Type B pancreatic cell (in vitro differentiated cells): ENCODE results near the gene ALLC. TPM values are rescaled to one million over a fixed set of nuclear protein-coding genes. Genes with fewer than 3 reads are reported as not detected.

Experiments
- DNase-seq: peaks from one replicate; pipeline ENCODE4 v3.0.0; 2021; ENCODE audit warnings: mixed read lengths; ENCODE audit not compliant: unreplicated experiment; ENCODE audit errors: extremely low spot score
- H3K27ac Mint-ChIP-seq: 2 replicates; pipeline ENCODE4 v1.8.0; 2021; ENCODE audit warnings: mild to moderate bottlenecking, mixed read lengths
- H3K27me3 Mint-ChIP-seq: 2 replicates; pipeline ENCODE4 v1.8.0; 2021; ENCODE audit warnings: mixed read lengths
- H3K36me3 Mint-ChIP-seq: 2 replicates; pipeline ENCODE4 v1.8.0; 2021; ENCODE audit warnings: mixed read lengths
- H3K4me1 Mint-ChIP-seq: one replicate; pipeline ENCODE4 v1.8.0; 2021; ENCODE audit warnings: mixed read lengths; ENCODE audit not compliant: unreplicated experiment
- H3K4me3 Mint-ChIP-seq: 2 replicates; pipeline ENCODE4 v1.8.0; 2021; ENCODE audit warnings: mild to moderate bottlenecking, mixed read lengths
- H3K9me3 Mint-ChIP-seq: 2 replicates; pipeline ENCODE4 v1.8.0; 2021; ENCODE audit warnings: mixed read lengths
- CTCF ChIP-seq: fragments of 200-600 bp; sonication (generic); conservative IDR thresholded peaks from 2 replicates; pipeline ENCODE4 v1.5.0; 2021; ENCODE audit warnings: antibody characterized with exemption, mild to moderate bottlenecking
- total RNA-seq: library from RNA; stranded (reverse); gene quantifications from 2 replicates; pipeline ENCODE4 v1.2.1, GENCODE V29; 2021; ENCODE audit warnings: low replicate concordance

The ALLC gene
- total RNA-seq, 1 donor from 2014 or later = not detected

- no peaks in the 10 kb centered on the region for H3K36me3 Mint-ChIP-seq
- no peak overlapping the region for H3K4me3 Mint-ChIP-seq
- TF ChIP-seq CTCF = no peak
- H3K27ac Mint-ChIP-seq = no peak overlapping the region
- no peaks in the 10 kb centered on the region for H3K9me3 Mint-ChIP-seq
- H3K4me1 Mint-ChIP-seq = no peaks in the 10 kb centered on the region
- no peaks in the 10 kb centered on the region for H3K27me3 Mint-ChIP-seq
- no peak for DNase-seq
These were observed 13.0 kb upstream of the ALLC start for GRCh38 chr2:3644891-3645605.

GRCh38 chr2:3645745-3646389 lies 12.1 kb upstream of the ALLC start:
- Mint-ChIP-seq H3K36me3 (no peaks in the 10 kb centered on the region), H3K4me1 (peaks cover 3% of the 10 kb centered on the region), H3K27ac (no peak overlapping the region), H3K9me3 (no peaks in the 10 kb centered on the region), H3K27me3 (peaks cover 2% of the 10 kb centered on the region), H3K4me3 (no peak overlapping the region)
- no peak for DNase-seq
- no peak for TF ChIP-seq CTCF

- no peak for DNase-seq
- Mint-ChIP-seq H3K27ac (no peak overlapping the region), H3K9me3 (no peaks in the 10 kb centered on the region), H3K4me3 (no peak overlapping the region), H3K4me1 (peaks cover 6% of the 10 kb centered on the region), H3K27me3 (peaks cover 5% of the 10 kb centered on the region), H3K36me3 (no peaks in the 10 kb centered on the region)
- no peak for TF ChIP-seq CTCF
These were observed 11.6 kb upstream of the ALLC start for GRCh38 chr2:3646446-3646845.

- Mint-ChIP-seq H3K27me3 (peaks cover 5% of the 10 kb centered on the region), H3K4me1 (peaks cover 14% of the 10 kb centered on the region), H3K4me3 (no peak overlapping the region), H3K9me3 (no peaks in the 10 kb centered on the region), H3K36me3 (no peaks in the 10 kb centered on the region), H3K27ac (no peak overlapping the region)
- DNase-seq = no peak
- TF ChIP-seq CTCF = no peak
These were observed 10.8 kb upstream of the ALLC start for GRCh38 chr2:3647246-3647645.

- no peak overlapping the region for H3K4me3 Mint-ChIP-seq
- peaks cover 15% of the 10 kb centered on the region for H3K4me1 Mint-ChIP-seq
- no peak for DNase-seq
- TF ChIP-seq CTCF = no peak
- H3K27me3 Mint-ChIP-seq = peaks cover 5% of the 10 kb centered on the region
- H3K9me3 Mint-ChIP-seq = no peaks in the 10 kb centered on the region
- no peak overlapping the region for H3K27ac Mint-ChIP-seq
- no peaks in the 10 kb centered on the region for H3K36me3 Mint-ChIP-seq
These were observed 10.0 kb upstream of the ALLC start for GRCh38 chr2:3647831-3648651.
